GM06990 (cell line): ENCODE measurements around the gene FMO4.

ENCODE experiments used
- DNase-seq: peaks from one replicate; pipeline ENCODE4 v3.0.0-alpha.2; 2011; ENCODE audit not compliant: insufficient read length; ENCODE audit errors: extremely low read depth
- H3K27me3 ChIP-seq: replicated peaks from 2 replicates; pipeline ENCODE4 v1.6.0; 2011; ENCODE audit warnings: low read length; ENCODE audit not compliant: control insufficient read depth, insufficient read depth
- H3K36me3 ChIP-seq: 2 replicates; pipeline ENCODE4 v1.5.1; 2011; ENCODE audit warnings: low read length; ENCODE audit not compliant: control insufficient read depth, insufficient read depth
- H3K4me3 ChIP-seq: replicated peaks from 2 replicates; pipeline ENCODE4 v1.5.1; 2011; ENCODE audit warnings: low read depth, mild to moderate bottlenecking, control low read depth, low read length
- CTCF ChIP-seq: IDR thresholded peaks from 2 replicates; pipeline ENCODE4 v1.5.1; 2011; ENCODE audit warnings: low read length, control low read depth, mild to moderate bottlenecking, inconsistent platforms; ENCODE audit not compliant: insufficient read depth, poor library complexity, severe bottlenecking

Gene FMO4

GRCh38 chr1:171277534-171277933 is 36.4 kb upstream of the FMO4 start:
- peaks cover 3% of the 10 kb centered on the region for H3K27me3 ChIP-seq

GRCh38 chr1:171279234-171279633 is 34.7 kb upstream of the FMO4 start:
- no peak for DNase-seq
- H3K27me3 ChIP-seq = peaks cover 3% of the 10 kb centered on the region
- TF ChIP-seq CTCF = no peak
- H3K4me3 ChIP-seq = no peak overlapping the region
- H3K36me3 ChIP-seq = no peaks in the 10 kb centered on the region

More at GRCh38 chr1:171277534-171277933, 36.4 kb upstream of the FMO4 start:
- Histone ChIP-seq H3K36me3 (no peaks in the 10 kb centered on the region), H3K4me3 (no peak overlapping the region)
- TF ChIP-seq CTCF = no peak
- DNase-seq = no peak

- H3K27me3 ChIP-seq = peaks cover 3% of the 10 kb centered on the region
- TF ChIP-seq CTCF = no peak
- no peak overlapping the region for H3K4me3 ChIP-seq
- no peaks in the 10 kb centered on the region for H3K36me3 ChIP-seq
- no peak for DNase-seq
Measured at GRCh38 chr1:171279678-171280077, 34.3 kb upstream of the FMO4 start.

GRCh38 chr1:171280599-171280998 is 33.4 kb upstream of the FMO4 start:
- TF ChIP-seq CTCF = no peak
- Histone ChIP-seq H3K4me3 (no peak overlapping the region), H3K36me3 (no peaks in the 10 kb centered on the region), H3K27me3 (peaks cover 3% of the 10 kb centered on the region)
- no peak for DNase-seq

GRCh38 chr1:171286032-171286705 is 27.8 kb upstream of the FMO4 start:
- Histone ChIP-seq H3K4me3 (no peak overlapping the region), H3K27me3 (peaks cover 1% of the 10 kb centered on the region), H3K36me3 (no peaks in the 10 kb centered on the region)
- no peak for TF ChIP-seq CTCF
- DNase-seq = no peak

- H3K36me3 ChIP-seq = no peaks in the 10 kb centered on the region
- no peaks in the 10 kb centered on the region for H3K27me3 ChIP-seq
Measured at GRCh38 chr1:171290621-171291020, 23.4 kb upstream of the FMO4 start.

More at GRCh38 chr1:171290621-171291020, 23.4 kb upstream of the FMO4 start:
- H3K4me3 ChIP-seq = no peak overlapping the region
- no peak for DNase-seq
- TF ChIP-seq CTCF = no peak
